ENCODE data around the gene TRAPPC2L.

Gene TRAPPC2L, protein sequence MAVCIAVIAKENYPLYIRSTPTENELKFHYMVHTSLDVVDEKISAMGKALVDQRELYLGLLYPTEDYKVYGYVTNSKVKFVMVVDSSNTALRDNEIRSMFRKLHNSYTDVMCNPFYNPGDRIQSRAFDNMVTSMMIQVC

GRCh38 chr16:88856828-88857727, at the start of gene TRAPPC2L, which contains the start of gene GALNS:
TRAPPC2L (plus strand) TSS chr16:88857127; CDS start chr16:88857151, 24 bp downstream.
GALNS (minus strand) TSS chr16:88856947; CDS start chr16:88856877, 70 bp downstream.
- DNase-seq: peak; percentile 100

DNA sequence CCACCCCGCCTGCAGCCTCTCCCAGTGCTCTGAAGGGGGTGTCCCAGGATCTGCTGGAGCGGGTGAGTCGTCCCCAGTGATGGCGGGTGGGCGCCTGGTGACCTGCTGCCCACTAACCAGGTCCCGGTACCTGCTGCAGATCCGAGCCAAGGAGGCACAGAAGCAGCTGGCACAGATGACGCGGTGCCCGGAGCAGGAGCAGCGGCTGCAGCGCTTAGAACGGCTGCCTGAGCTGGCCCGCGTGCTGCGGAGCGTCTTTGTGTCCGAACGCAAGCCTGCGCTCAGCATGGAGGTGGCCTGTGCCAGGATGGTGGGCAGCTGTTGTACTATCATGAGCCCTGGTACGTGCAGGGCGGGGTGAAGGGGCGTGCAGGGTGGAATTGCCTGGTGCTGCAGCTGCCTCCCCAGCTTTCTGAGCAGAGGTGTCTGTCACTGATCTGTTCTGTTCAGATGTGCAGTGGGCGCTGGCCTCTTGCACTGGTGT, 49.7 kb upstream of the TRAPPC2L start:
- no peak for DNase-seq

More at GRCh38 chr16:88856828-88857727, at the start of gene TRAPPC2L, which contains the start of gene GALNS:
- ATAC-seq: peak; percentile 86

GRCh38 chr16:88807626-88808453, 49.1 kb upstream of the TRAPPC2L start:
- no peak for ATAC-seq

More for the DNA sequence above, 49.7 kb upstream of the TRAPPC2L start:
- ATAC-seq: no peak

GRCh38 chr16:88809068-88809675, 47.8 kb upstream of the TRAPPC2L start:
- no peak for ATAC-seq
- DNase-seq: no peak

More at GRCh38 chr16:88807626-88808453, 49.1 kb upstream of the TRAPPC2L start:
- DNase-seq: no peak

DNA sequence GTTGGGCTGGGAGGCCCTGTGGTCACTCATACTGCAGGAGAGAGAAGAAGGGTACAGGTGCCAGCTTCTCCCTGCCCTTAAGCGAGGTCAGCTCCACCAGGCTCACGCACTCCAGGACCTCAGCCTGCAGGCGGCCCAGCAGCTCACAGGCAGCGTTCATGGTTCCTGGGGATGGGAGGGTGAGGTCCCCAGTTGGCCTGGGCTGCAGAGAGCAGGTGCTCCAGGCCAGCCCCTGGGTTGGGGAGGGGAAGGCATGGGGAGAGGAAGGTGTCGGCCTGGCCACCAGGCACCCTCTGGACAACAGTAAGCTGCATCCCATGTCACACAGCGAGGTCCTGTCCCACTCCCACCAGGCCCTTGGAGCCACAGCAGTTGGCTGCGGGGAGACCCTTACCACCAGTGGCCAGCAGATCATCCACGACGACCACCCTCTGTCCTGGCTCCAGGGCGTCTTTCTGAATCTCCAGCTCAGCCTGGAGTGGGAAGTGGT, 47.2 kb upstream of the TRAPPC2L start:
- no peak for DNase-seq
- ATAC-seq: no peak

GRCh38 chr16:88810166-88810911, 46.6 kb upstream of the TRAPPC2L start:
- DNase-seq: peak; percentile 70
- ATAC-seq: peak; percentile 21

DNA sequence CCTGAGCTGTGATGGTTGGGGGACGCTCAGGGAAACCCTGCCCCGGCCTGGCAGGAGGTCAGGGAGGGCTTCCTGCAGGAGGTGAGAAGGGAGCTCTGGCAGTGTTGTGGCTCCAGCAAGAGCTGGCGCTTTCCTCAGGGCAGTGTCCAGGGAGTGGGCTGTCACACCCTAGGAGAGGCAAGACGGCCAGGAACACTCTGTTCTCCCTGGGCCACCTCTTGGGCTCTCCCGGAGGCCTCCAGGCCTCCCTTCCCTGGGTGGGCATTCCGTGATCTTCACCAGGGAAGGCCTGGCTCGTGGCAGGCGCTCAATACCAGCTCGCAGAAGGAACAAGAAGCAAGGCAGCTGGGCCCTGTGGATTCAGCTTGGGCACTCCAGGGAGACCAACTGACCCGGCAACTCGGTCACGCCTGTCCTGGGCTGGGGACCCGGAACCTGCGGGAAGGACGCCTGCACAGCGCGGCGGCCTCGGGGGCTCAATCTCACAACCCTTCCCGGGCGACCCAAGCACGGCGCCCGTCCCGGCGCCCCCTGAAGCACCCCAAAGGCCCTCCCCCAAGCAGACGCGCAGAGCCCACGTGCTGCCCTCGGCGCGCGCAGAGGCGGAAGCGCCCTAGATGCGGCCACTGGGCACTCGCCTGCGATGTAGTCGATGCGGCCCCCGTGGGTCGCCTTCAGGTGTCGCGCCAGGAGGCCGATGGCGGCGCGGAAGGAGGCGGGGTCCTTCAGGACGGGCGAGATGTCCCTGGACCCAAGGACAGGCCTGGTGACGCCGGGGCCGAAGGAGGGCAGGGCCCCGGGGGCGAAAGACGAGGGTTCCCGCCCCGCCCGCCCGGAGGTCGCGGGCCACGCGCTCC, 45.8 kb upstream of the TRAPPC2L start:
- DNase-seq (peak; percentile 78), ATAC-seq (peak; percentile 44)

DNA sequence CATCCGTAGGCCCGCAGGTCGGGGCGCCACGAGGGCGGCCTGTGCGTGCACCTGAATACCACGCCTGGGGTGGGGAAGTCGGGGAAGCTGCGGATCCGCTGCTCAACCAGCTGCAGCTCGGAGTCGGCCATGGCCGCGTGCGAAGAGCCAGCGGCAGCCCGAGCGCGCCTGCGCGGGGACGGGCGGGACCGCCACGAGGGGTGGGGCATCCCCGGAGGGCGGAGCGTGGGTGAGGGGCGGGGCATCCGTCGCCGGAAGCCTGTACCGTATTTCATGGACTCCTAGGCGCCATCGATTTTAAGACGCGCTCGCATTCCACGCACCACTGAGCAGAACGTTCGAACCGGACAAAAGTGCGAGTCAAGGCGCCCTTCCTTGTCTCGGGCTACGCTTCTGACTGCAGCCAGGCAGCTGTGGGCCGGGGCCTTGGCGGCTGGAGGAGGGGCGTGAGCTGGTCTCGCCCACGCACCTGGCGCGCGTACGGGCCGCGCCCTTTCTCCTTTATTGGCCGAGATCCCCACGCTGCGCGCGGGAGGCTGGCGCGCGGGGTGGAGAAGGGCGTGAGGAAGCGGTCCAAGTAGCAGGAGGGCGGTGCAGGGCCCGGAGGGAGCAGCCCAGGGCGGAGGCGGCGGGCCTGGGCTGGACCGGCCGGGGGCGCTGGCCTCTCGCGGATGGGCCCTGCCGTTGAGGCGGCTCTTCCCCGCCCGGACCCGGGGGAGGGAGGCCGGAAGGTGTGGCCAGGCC, 45.0 kb upstream of the TRAPPC2L start, which contains the start of gene APRT:
TSS of gene APRT (minus strand) at position 160 of the 744 bp plus-strand sequence. CDS start at position 131, 29 bp downstream.
- ATAC-seq (peak; percentile 70), DNase-seq (peak; percentile 99)

DNA sequence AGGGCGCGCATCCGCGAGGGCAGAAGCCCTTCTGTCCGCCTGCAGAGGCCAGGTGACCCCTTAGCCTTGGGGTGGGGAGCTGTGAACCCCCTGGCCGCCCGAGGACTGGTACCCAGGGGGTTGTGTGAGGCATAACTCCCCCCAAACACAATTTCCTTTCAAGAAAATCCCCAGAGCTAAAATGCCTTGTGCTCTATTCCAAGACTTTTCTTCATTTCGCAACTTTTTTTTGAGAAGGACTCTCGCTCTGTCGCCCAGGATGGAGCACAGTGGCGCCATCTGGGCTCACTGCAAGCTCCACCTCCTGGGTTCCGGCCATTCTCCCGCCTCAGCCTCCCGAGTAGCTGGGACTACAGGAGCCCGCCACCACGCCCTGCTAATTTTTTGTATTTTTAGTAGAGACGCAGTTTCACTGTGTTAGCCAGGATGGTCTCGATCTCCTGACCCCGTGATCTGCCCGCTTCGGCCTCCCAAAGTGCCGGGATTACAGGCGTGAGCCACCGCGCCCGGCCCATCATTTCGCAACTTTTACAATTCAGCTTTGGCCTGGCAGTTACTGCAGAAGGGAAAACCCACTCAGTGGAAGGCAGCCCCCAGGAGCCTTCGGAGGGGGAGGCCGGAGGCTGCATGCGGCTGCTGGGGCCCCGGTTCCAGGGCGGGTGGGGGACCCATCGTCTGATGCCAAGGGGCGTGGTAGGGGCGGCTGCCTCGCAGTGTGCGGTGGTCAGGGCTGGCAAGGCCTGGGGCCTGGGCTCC, 44.2 kb upstream of the TRAPPC2L start:
- DNase-seq: peak; percentile 48

GRCh38 chr16:88813269-88814143, 43.4 kb upstream of the TRAPPC2L start:
- ATAC-seq (no peak), DNase-seq (no peak)

More for the DNA sequence above, 44.2 kb upstream of the TRAPPC2L start:
- ATAC-seq: no peak

DNA sequence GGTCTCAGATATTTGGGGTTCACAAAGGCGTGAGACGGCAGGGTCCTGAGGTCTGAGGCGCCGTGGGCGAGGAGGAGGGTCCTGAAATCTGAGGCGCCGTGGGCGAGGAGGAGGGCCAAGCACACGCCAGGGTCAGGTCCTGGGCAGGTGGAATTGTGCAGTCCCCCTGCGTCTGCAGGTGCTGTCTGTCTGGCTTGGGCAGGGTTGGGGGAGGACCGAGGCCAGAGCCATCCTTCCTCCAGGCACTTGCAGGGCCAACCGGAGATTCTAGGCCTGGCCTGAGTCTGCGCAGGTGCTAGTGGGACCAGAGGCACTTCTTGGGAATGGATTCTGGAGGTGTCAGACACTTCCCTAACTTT, 42.8 kb upstream of the TRAPPC2L start:
- ATAC-seq (no peak), DNase-seq (no peak)

- no peak for ATAC-seq
- no peak for DNase-seq
Measured at GRCh38 chr16:88815227-88815626, 41.7 kb upstream of the TRAPPC2L start.

GRCh38 chr16:88815901-88816589, 40.9 kb upstream of the TRAPPC2L start:
- peak; percentile 77 for DNase-seq
- peak; percentile 12 for ATAC-seq

DNA sequence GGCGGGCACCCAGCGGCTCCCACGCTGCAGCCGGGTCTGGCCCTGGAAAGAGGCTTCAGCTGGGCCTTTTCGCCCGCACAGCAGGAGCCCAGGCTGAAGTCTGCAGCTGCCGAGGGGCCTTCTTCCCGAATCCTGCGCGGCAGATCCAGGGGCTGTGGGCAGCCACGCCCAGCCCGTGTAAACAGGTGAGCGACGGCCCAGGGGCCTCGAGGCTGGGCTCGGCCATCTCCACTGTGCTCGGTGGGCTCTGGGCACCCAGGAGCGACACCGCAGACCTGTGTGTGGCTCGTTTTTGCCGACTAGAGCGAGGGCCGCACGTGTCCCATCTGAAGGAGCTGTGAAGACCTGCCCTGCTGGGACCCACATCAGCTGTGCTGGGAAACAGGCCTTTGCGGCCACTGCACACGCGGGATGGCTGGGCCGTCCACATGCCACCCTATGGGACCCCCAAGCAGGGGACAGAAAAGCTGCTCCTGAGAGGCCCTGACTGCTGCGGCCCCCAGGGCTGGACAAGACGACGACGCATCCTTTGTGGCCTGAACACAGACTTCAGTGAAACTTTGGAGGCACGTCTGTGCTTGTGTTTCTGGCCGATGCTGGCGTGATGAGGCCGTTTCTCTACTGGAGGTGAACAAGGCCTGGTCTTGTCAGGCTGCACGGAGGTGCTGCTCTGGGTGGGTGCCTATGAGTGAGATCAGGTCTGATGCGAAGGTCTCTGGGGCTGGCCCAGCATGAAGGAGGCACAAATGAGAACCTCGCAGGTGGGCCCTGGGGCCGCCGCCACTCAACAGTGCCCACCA, 40.0 kb upstream of the TRAPPC2L start:
- ATAC-seq (no peak), DNase-seq (no peak)

GRCh38 chr16:88817785-88818574, 38.9 kb upstream of the TRAPPC2L start:
- ATAC-seq (no peak), DNase-seq (no peak)

All from stimulated activated naive CD8-positive, alpha-beta T cell treated with anti-CD3 and anti-CD28 coated beads, Interleukin-15, Interleukin-2, amounts not matched to agents 100 U/mL and 50 U/mL, for 24 hours (primary cell).